Endothelial cell of umbilical vein (primary cell): ENCODE results near the gene PDK3.

Experiments used
- POLR2AphosphoS5 ChIP-seq: IDR thresholded peaks from 2 replicates; pipeline ENCODE4 v1.6.1; 2012; ENCODE audit warnings: low read depth, mild to moderate bottlenecking, control low read depth, low read length, moderate library complexity; ENCODE audit not compliant: insufficient read depth
- TF ChIP-seq, protein P1 (sequence below), 2 donors: IDR thresholded peaks; 1 replicate in 1 of 2; 2 replicates in 1 of 2; pipeline ENCODE4 v1.5.1; 2011; ENCODE audit warnings: low read length in 2 of 2, mild to moderate bottlenecking in 2 of 2, moderate library complexity in 2 of 2, control low read depth in 1 of 2, inconsistent platforms in 1 of 2, low read depth in 1 of 2; ENCODE audit not compliant: insufficient read depth in 1 of 2; ENCODE audit errors: extremely low read depth in 1 of 2

DNA sequence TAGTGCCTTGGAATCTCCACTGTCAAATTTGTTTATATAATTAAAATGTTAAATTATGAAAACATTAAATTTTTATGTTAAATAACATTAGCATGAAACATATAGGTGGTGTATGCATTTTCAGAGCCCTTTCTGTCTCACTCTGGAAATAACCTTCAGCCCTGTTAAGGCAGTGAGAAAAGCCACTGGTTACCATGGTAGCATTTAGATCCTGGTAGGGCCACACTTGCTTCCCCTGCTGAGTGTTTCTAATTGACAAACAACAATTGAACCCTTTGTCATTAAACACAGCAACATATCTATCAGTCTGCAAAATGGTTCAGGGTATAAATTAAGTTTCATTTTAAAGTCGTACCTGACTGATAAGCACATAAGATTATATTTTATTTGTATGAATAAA, 63.5 kb downstream of the PDK3 start:
- TF ChIP-seq POLR2AphosphoS5, result no peak
- TF ChIP-seq, protein P1, sequence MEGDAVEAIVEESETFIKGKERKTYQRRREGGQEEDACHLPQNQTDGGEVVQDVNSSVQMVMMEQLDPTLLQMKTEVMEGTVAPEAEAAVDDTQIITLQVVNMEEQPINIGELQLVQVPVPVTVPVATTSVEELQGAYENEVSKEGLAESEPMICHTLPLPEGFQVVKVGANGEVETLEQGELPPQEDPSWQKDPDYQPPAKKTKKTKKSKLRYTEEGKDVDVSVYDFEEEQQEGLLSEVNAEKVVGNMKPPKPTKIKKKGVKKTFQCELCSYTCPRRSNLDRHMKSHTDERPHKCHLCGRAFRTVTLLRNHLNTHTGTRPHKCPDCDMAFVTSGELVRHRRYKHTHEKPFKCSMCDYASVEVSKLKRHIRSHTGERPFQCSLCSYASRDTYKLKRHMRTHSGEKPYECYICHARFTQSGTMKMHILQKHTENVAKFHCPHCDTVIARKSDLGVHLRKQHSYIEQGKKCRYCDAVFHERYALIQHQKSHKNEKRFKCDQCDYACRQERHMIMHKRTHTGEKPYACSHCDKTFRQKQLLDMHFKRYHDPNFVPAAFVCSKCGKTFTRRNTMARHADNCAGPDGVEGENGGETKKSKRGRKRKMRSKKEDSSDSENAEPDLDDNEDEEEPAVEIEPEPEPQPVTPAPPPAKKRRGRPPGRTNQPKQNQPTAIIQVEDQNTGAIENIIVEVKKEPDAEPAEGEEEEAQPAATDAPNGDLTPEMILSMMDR (IDR thresholded peaks at IDR 0.05; ENCODE audit: extremely low read depth in 1 of 2, insufficient read depth in 1 of 2, low read depth in 1 of 2, low read length in 2 of 2), result no peak
